Uterus (tissue), 2 donors: ENCODE results near the gene ST8SIA4.

Experiments
- CTCF ChIP-seq, 4 experiments: fragments of 200-600 bp in 2 of 4; fragments of 450-650 bp in 2 of 4; sonication (generic) in 2 of 4; IDR thresholded peaks; one replicate each; pipeline ENCODE4 v1.5.1; 2016 to 2019; ENCODE audit warnings: antibody characterized with exemption in 4 of 4, mild to moderate bottlenecking in 2 of 4, moderate library complexity in 1 of 4
- POLR2A ChIP-seq, 2 donors: fragments of 450-650 bp; IDR thresholded peaks; one replicate each; pipeline ENCODE4 v1.6.1; 2016; ENCODE audit warnings: antibody characterized with exemption in 2 of 2, mild to moderate bottlenecking in 1 of 2, moderate library complexity in 1 of 2

- TF ChIP-seq POLR2A (IDR thresholded peaks at IDR 0.05): no peak
- no peak for TF ChIP-seq CTCF (IDR thresholded peaks at IDR 0.05)
These were observed 122.7 kb downstream of the ST8SIA4 start for GRCh38 chr5:100780376-100780870.
